Glutamatergic neuron (in vitro differentiated cells): ENCODE results near the gene RTN4IP1. TPM values are rescaled to one million over a fixed set of nuclear protein-coding genes. Genes with fewer than 3 reads are reported as not detected.

Source experiments
- DNase-seq: peaks from one replicate; pipeline ENCODE4 v3.0.0; 2022
- H3K27ac Mint-ChIP-seq: one replicate; pipeline ENCODE4 v1.8.0; 2020; ENCODE audit warnings: mild to moderate bottlenecking, mixed read lengths, inconsistent platforms; ENCODE audit not compliant: unreplicated experiment
- H3K27me3 Mint-ChIP-seq: one replicate; pipeline ENCODE4 v1.8.0; 2020; ENCODE audit warnings: mild to moderate bottlenecking, moderate library complexity, mixed read lengths, inconsistent platforms; ENCODE audit not compliant: unreplicated experiment
- H3K36me3 Mint-ChIP-seq: one replicate; pipeline ENCODE4 v1.8.0; 2020; ENCODE audit warnings: mild to moderate bottlenecking, mixed read lengths, inconsistent platforms; ENCODE audit not compliant: unreplicated experiment
- H3K4me1 Mint-ChIP-seq: one replicate; pipeline ENCODE4 v1.8.0; 2020; ENCODE audit warnings: mild to moderate bottlenecking, low read depth, mixed read lengths, inconsistent platforms; ENCODE audit not compliant: unreplicated experiment
- H3K4me3 Mint-ChIP-seq: one replicate; pipeline ENCODE4 v1.8.0; 2020; ENCODE audit warnings: mild to moderate bottlenecking, mixed read lengths, inconsistent platforms; ENCODE audit not compliant: unreplicated experiment
- H3K9me3 Mint-ChIP-seq: one replicate; pipeline ENCODE4 v1.8.0; 2020; ENCODE audit warnings: mild to moderate bottlenecking, moderate library complexity, mixed read lengths, inconsistent platforms; ENCODE audit not compliant: unreplicated experiment
- CTCF ChIP-seq: fragments of 200-600 bp; sonication (generic); IDR thresholded peaks from one replicate; pipeline ENCODE4 v1.5.0; 2021; ENCODE audit not compliant: partially characterized antibody, unreplicated experiment
- total RNA-seq: library from RNA; stranded (reverse); fragmentation: NEBNext Ultra II Directional; extraction: Animal tissue kit (Norgen Biotek cat#: 25700); gene quantifications from one replicate; pipeline ENCODE4 v1.2.1, GENCODE V29; 2021; ENCODE audit not compliant: unreplicated experiment

RTN4IP1 gene
- total RNA-seq, 1 donor from 2014 or later, result 4.7 TPM

GRCh38 chr6:106527979-106528378 lies 101.3 kb downstream of the RTN4IP1 start:
- H3K27ac Mint-ChIP-seq, result no peak overlapping the region

GRCh38 chr6:106527117-106527516 lies 102.2 kb downstream of the RTN4IP1 start:
- H3K4me3 Mint-ChIP-seq, result no peak overlapping the region
- no peaks in the 10 kb centered on the region for H3K4me1 Mint-ChIP-seq
- TF ChIP-seq CTCF, result no peak
- no peaks in the 10 kb centered on the region for H3K27me3 Mint-ChIP-seq
- no peaks in the 10 kb centered on the region for H3K9me3 Mint-ChIP-seq
- H3K36me3 Mint-ChIP-seq, result no peaks in the 10 kb centered on the region
- no peak overlapping the region for H3K27ac Mint-ChIP-seq
- no peak for DNase-seq

More at GRCh38 chr6:106527979-106528378, 101.3 kb downstream of the RTN4IP1 start:
- DNase-seq, result no peak
- no peak overlapping the region for H3K4me3 Mint-ChIP-seq
- H3K27me3 Mint-ChIP-seq, result no peaks in the 10 kb centered on the region
- H3K36me3 Mint-ChIP-seq, result no peaks in the 10 kb centered on the region
- no peaks in the 10 kb centered on the region for H3K4me1 Mint-ChIP-seq
- no peak for TF ChIP-seq CTCF
- no peaks in the 10 kb centered on the region for H3K9me3 Mint-ChIP-seq

- TF ChIP-seq CTCF, result no peak
- no peak for DNase-seq
- H3K27ac Mint-ChIP-seq, result no peak overlapping the region
- no peak overlapping the region for H3K4me3 Mint-ChIP-seq
- H3K27me3 Mint-ChIP-seq, result no peaks in the 10 kb centered on the region
- no peaks in the 10 kb centered on the region for H3K36me3 Mint-ChIP-seq
- H3K4me1 Mint-ChIP-seq, result no peaks in the 10 kb centered on the region
- H3K9me3 Mint-ChIP-seq, result no peaks in the 10 kb centered on the region
Measured at GRCh38 chr6:106525882-106526275, 103.4 kb downstream of the RTN4IP1 start.

GRCh38 chr6:106525107-106525881 lies 104.0 kb downstream of the RTN4IP1 start:
- Mint-ChIP-seq H3K9me3 (no peaks in the 10 kb centered on the region), H3K4me1 (no peaks in the 10 kb centered on the region), H3K4me3 (no peak overlapping the region), H3K27me3 (no peaks in the 10 kb centered on the region), H3K36me3 (no peaks in the 10 kb centered on the region), H3K27ac (no peak overlapping the region)
- TF ChIP-seq CTCF, result no peak
- no peak for DNase-seq

- no peak for DNase-seq
- Mint-ChIP-seq H3K4me3 (no peak overlapping the region), H3K4me1 (no peaks in the 10 kb centered on the region), H3K36me3 (no peaks in the 10 kb centered on the region), H3K27ac (no peak overlapping the region), H3K9me3 (no peaks in the 10 kb centered on the region), H3K27me3 (no peaks in the 10 kb centered on the region)
- no peak for TF ChIP-seq CTCF
Measured at GRCh38 chr6:106522562-106523250, 106.6 kb downstream of the RTN4IP1 start.
